IMR-90 (cell line): ENCODE results near the gene RNASE1.

Source experiments
- BHLHE40 ChIP-seq: fragments of 150-350 bp; IDR thresholded peaks from 2 replicates; pipeline ENCODE4 v1.6.1; 2016; ENCODE audit warnings: mild to moderate bottlenecking, low read depth, low read length
- CHD1 ChIP-seq: IDR thresholded peaks from 2 replicates; pipeline ENCODE4 v1.6.1; 2012; ENCODE audit warnings: low read depth, low read length, improper control_type of control experiment
- CTCF ChIP-seq: conservative IDR thresholded peaks from 2 replicates; pipeline ENCODE4 v1.5.1; 2012; ENCODE audit warnings: mild to moderate bottlenecking, low read depth, low read length, improper control_type of control experiment
- FOS ChIP-seq: fragments of 150-350 bp; IDR thresholded peaks from 2 replicates; pipeline ENCODE4 v1.6.1; 2016; ENCODE audit warnings: low read depth, low read length
- MAZ ChIP-seq: IDR thresholded peaks from 2 replicates; pipeline ENCODE4 v1.6.1; 2012; ENCODE audit warnings: low read depth, mild to moderate bottlenecking, low read length, improper control_type of control experiment, moderate library complexity, borderline replicate concordance
- NFE2L2 ChIP-seq: fragments of 150-350 bp; IDR thresholded peaks from 2 replicates; pipeline ENCODE4 v1.6.1; 2016; ENCODE audit warnings: low read depth, mild to moderate bottlenecking, low read length
- POLR2A ChIP-seq: IDR thresholded peaks from 2 replicates; pipeline ENCODE4 v1.6.1; 2012; ENCODE audit warnings: mild to moderate bottlenecking, low read depth, low read length
- USF2 ChIP-seq: fragments of 150-350 bp; IDR thresholded peaks from 2 replicates; pipeline ENCODE4 v1.6.1; 2017; ENCODE audit warnings: mild to moderate bottlenecking, antibody characterized with exemption, low read length, low read depth

- TF ChIP-seq CTCF (no peak), MAZ (no peak), POLR2A (no peak), BHLHE40 (no peak), USF2 (no peak), CHD1 (no peak), FOS (no peak), NFE2L2 (no peak)
Measured at GRCh38 chr14:20791187-20791586, 11.5 kb downstream of the RNASE1 start.
